Gastrocnemius medialis (tissue), 4 donors: ENCODE data around the gene C1QTNF8.

ENCODE experiments used
- CTCF ChIP-seq, 5 experiments: fragments of 450-650 bp in 3 of 5; fragments of 200-600 bp in 2 of 5; sonication (generic) in 2 of 5; IDR thresholded peaks in 4 of 5; conservative IDR thresholded peaks in 1 of 5; 1 replicate in 4 of 5; 2 replicates in 1 of 5; pipeline ENCODE4 v1.5.1; 2016 to 2019; ENCODE audit warnings: antibody characterized with exemption in 5 of 5, mild to moderate bottlenecking in 3 of 5, moderate library complexity in 3 of 5
- POLR2A ChIP-seq, 2 donors: fragments of 450-650 bp; IDR thresholded peaks; one replicate each; pipeline ENCODE4 v1.6.1; 2017; ENCODE audit warnings: antibody characterized with exemption in 2 of 2, mild to moderate bottlenecking in 2 of 2, moderate library complexity in 2 of 2

GRCh38 chr16:1121601-1122397 lies 25.8 kb upstream of the C1QTNF8 start:
- no peak for TF ChIP-seq CTCF (IDR thresholded peaks at IDR 0.05 in 4 of 5, conservative IDR thresholded peaks at IDR 0.05 in 1 of 5)
- no peak for TF ChIP-seq POLR2A (IDR thresholded peaks at IDR 0.05)
